SK-N-SH treated with all-trans-retinoic acid at 6 μM for 48 hours (cell line): ENCODE results near the gene TSPAN3.

Experiments
- ATAC-seq: fragments of 200-7000 bp; cut with Tn5 transposase; 3 replicates; pipeline ENCODE4 v1.9.1; 2020; ENCODE audit warnings: mild to moderate bottlenecking, moderate library complexity
- ARNTL ChIP-seq: fragments of 450-650 bp; formaldehyde crosslinking; IDR thresholded peaks from 2 replicates; pipeline ENCODE4 v1.5.0; 2020; ENCODE audit warnings: low read depth, mild to moderate bottlenecking, moderate library complexity, borderline replicate concordance
- BACH2 ChIP-seq: fragments of 250-450 bp; sonication (Bioruptor Pico); IDR thresholded peaks from 2 replicates; pipeline ENCODE4 v1.9.0; 2021; ENCODE audit warnings: mild to moderate bottlenecking, borderline replicate concordance
- CREB5 ChIP-seq: fragments of 250-450 bp; sonication (Bioruptor Pico); IDR thresholded peaks from 2 replicates; pipeline ENCODE4 v1.5.1; 2020; ENCODE audit warnings: low read depth, mild to moderate bottlenecking, moderate library complexity
- CSDC2 ChIP-seq: fragments of 250-450 bp; sonication (Bioruptor Pico); IDR thresholded peaks from 2 replicates; pipeline ENCODE4 v1.5.0; 2020; ENCODE audit warnings: mild to moderate bottlenecking, moderate library complexity
- CSRNP3 ChIP-seq: fragments of 250-450 bp; sonication (Bioruptor Pico); IDR thresholded peaks from 2 replicates; pipeline ENCODE4 v1.5.1; 2021; ENCODE audit warnings: mild to moderate bottlenecking, moderate library complexity
- GLIS3 ChIP-seq: fragments of 250-450 bp; sonication (Bioruptor Pico); IDR thresholded peaks from 2 replicates; pipeline ENCODE4 v1.5.0; 2020; ENCODE audit warnings: mild to moderate bottlenecking, moderate library complexity
- ISL1 ChIP-seq: fragments of 250-450 bp; sonication (Bioruptor Pico); IDR thresholded peaks from 2 replicates; pipeline ENCODE4 v2.1.2; 2022; ENCODE audit warnings: mild to moderate bottlenecking, moderate library complexity
- OSR1 ChIP-seq: fragments of 250-450 bp; sonication (Bioruptor Pico); IDR thresholded peaks from 2 replicates; pipeline ENCODE4 v1.8.0; 2022; ENCODE audit warnings: moderate library complexity, mild to moderate bottlenecking, inconsistent platforms
- PATZ1 ChIP-seq: fragments of 250-450 bp; sonication (Bioruptor Pico); IDR thresholded peaks from 2 replicates; pipeline ENCODE4 v1.8.0; 2020; ENCODE audit warnings: mild to moderate bottlenecking, moderate library complexity, borderline replicate concordance
- POU6F1 ChIP-seq: fragments of 250-450 bp; sonication (Bioruptor Pico); IDR thresholded peaks from 2 replicates; pipeline ENCODE4 v1.8.0; 2021; ENCODE audit warnings: low read depth, mild to moderate bottlenecking, moderate library complexity, borderline replicate concordance
- PPARA ChIP-seq: fragments of 250-450 bp; sonication (Bioruptor Pico); IDR thresholded peaks from 2 replicates; pipeline ENCODE4 v1.5.0; 2020; ENCODE audit warnings: mild to moderate bottlenecking, borderline replicate concordance
- RARB ChIP-seq: fragments of 250-450 bp; sonication (Bioruptor Pico); IDR thresholded peaks from 2 replicates; pipeline ENCODE4 v1.8.0; 2021; ENCODE audit warnings: mild to moderate bottlenecking, moderate library complexity
- SNAI2 ChIP-seq: fragments of 250-450 bp; sonication (Bioruptor Pico); IDR thresholded peaks from 2 replicates; pipeline ENCODE4 v1.5.0; 2020; ENCODE audit warnings: mild to moderate bottlenecking, moderate library complexity
- TSHZ2 ChIP-seq: fragments of 250-450 bp; sonication (Bioruptor Pico); IDR thresholded peaks from 2 replicates; pipeline ENCODE4 v1.5.0; 2020; ENCODE audit warnings: mild to moderate bottlenecking, moderate library complexity
- ZC3H10 ChIP-seq: fragments of 250-450 bp; sonication (Bioruptor Pico); IDR thresholded peaks from 2 replicates; pipeline ENCODE4 v1.5.1; 2021; ENCODE audit warnings: mild to moderate bottlenecking, moderate library complexity
- ZFP3 ChIP-seq: fragments of 250-450 bp; sonication (Bioruptor Pico); IDR thresholded peaks from 2 replicates; pipeline ENCODE4 v1.5.0; 2020; ENCODE audit warnings: mild to moderate bottlenecking, moderate library complexity
- ZNF565 ChIP-seq: fragments of 450-650 bp; formaldehyde crosslinking; conservative IDR thresholded peaks from 2 replicates; pipeline ENCODE4 v1.5.0; 2020; ENCODE audit warnings: low read depth, mild to moderate bottlenecking, moderate library complexity
- ZNF8 ChIP-seq: fragments of 450-650 bp; formaldehyde crosslinking; IDR thresholded peaks from 2 replicates; pipeline ENCODE4 v1.5.0; 2020; ENCODE audit warnings: mild to moderate bottlenecking, moderate library complexity

The TSPAN3 gene

GRCh38 chr15:77087213-77087612 lies 16.3 kb upstream of the TSPAN3 start:
- TF ChIP-seq CREB5 (CRISPR knock-in tag) (no peak), GLIS3 (no peak), ZC3H10 (CRISPR knock-in tag) (no peak), CSDC2 (no peak)
- no peak for ATAC-seq

- ATAC-seq: peak; percentile 59
- no peak for TF ChIP-seq CSRNP3 (CRISPR knock-in tag)
Observed at GRCh38 chr15:77085297-77085696, 14.4 kb upstream of the TSPAN3 start.

- no peak for ATAC-seq
- TF ChIP-seq ZNF565 (CRISPR knock-in tag): no peak
Observed at GRCh38 chr15:77084436-77084835, 13.5 kb upstream of the TSPAN3 start.

- peak; percentile 67; the same call in 2 of the 3 replicates for ATAC-seq
- TF ChIP-seq POU6F1 (CRISPR knock-in tag): no peak
- TF ChIP-seq SNAI2: no peak
- no peak for TF ChIP-seq ISL1 (CRISPR knock-in tag)
- TF ChIP-seq RARB: no peak
- no peak for TF ChIP-seq PPARA (CRISPR knock-in tag)
- TF ChIP-seq BACH2: no peak
- TF ChIP-seq OSR1: no peak
- TF ChIP-seq CREB5 (CRISPR knock-in tag): no peak
- TF ChIP-seq ARNTL (CRISPR knock-in tag): no peak
- TF ChIP-seq PATZ1 (CRISPR knock-in tag): no peak
- no peak for TF ChIP-seq ZNF565 (CRISPR knock-in tag)
- no peak for TF ChIP-seq TSHZ2 (CRISPR knock-in tag)
- no peak for TF ChIP-seq ZNF8 (CRISPR knock-in tag)
- no peak for TF ChIP-seq ZC3H10 (CRISPR knock-in tag)
- TF ChIP-seq CSRNP3 (CRISPR knock-in tag): no peak
- TF ChIP-seq CSDC2: no peak
- no peak for TF ChIP-seq ZFP3 (CRISPR knock-in tag)
- TF ChIP-seq, all 23 proteins: peak for 0
Observed at GRCh38 chr15:77083381-77084160, 12.7 kb upstream of the TSPAN3 start.
